Thyroid gland (tissue), 4 donors: ENCODE measurements around the gene ZNF580.
A peak's percentile ranks its signal among the peaks of the same experiment; 100 is the strongest.

ENCODE experiments used
- CTCF ChIP-seq, 6 experiments: fragments of 200-600 bp in 3 of 6; fragments of 450-650 bp in 3 of 6; sonication (generic) in 3 of 6; IDR thresholded peaks; one replicate each; pipeline ENCODE4 v1.5.1; 2016 to 2019; ENCODE audit warnings: antibody characterized with exemption in 6 of 6, mild to moderate bottlenecking in 2 of 6, inconsistent platforms in 1 of 6, moderate library complexity in 1 of 6
- POLR2A ChIP-seq, 2 donors: fragments of 450-650 bp; IDR thresholded peaks; one replicate each; pipeline ENCODE4 v1.6.1; 2017; ENCODE audit warnings: antibody characterized with exemption in 2 of 2, mild to moderate bottlenecking in 2 of 2, moderate library complexity in 1 of 2

GRCh38 chr19:55654868-55655647, 14.3 kb downstream of the ZNF580 start, which contains the start of gene U2AF2:
- peak in 2 of 6 experiments; percentile 4 to 15 for TF ChIP-seq CTCF (IDR thresholded peaks at IDR 0.05)
- TF ChIP-seq POLR2A (IDR thresholded peaks at IDR 0.05) = peak; percentile 14 to 71
